Measurements from ENCODE around the gene PHF12. TPM values are rescaled to one million over a fixed set of nuclear protein-coding genes. Genes with fewer than 3 reads are reported as not detected.

The PHF12 gene
- total RNA-seq, 1 experiment from 2014 or later: 79.1 TPM

DNA sequence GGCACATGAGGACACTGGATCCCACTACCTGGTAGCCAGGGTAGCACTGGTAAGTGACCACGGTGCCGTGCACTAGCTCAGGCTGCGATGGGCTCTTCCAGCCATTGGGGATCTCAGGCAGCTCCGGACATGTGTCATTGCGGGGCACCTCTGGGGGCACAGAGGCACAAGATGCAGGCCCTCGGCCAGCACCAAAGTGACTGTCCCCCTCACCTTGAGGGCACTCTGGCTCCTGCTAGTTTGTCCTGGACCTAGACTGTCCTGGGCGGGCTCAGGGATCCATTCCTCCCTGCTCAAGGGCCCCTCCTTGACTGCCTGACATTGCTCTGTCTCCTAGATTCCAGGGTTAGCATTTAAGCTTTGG is 6.7 kb upstream of the PHF12 start:
- in situ Hi-C loops (cut with HindIII; ENCODE audit: low pct_unique_long_range_greater_than_20kb, low sequenced_read_pairs): no loop called here

DNA sequence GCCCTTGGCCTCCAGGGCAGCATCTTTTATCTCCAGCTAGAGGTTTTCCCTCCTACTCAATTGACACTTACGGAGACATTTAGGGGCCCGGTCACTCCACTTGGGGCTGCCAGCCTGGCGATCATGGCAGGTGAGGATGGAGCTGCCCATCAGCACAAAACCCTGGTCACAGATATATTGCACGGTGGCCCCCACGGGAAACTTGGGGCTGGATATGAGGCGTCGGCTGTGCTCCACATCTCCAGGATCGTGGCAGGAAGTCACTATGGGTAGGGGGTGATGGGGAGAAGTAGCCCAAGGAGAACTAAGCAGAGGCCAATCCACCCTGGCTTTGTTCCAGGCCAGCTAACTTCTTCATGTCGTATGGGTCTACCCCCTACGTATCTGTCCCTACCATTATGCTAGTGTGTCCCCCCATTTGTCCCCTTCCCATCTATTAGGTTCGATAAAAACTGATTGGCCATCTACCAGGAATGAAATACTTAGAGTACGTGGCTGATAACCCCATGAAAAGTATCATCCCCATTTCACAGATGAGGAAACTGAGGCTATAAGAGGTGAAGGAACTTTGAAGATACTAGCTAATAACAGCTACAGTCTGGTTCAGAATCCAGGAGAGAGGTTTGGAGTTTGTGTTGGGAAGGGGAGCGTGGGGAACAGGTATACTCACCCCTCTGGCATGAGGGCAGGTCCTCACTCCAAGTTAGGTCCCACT is 6.1 kb upstream of the PHF12 start:
- intact Hi-C loops (cut with micrococcal nuclease; ENCODE audit: unreplicated experiment): no loop called here

More for the DNA sequence above, 6.7 kb upstream of the PHF12 start:
- TF ChIP-seq POLR2AphosphoS5 (IDR thresholded peaks at IDR 0.05; ENCODE audit: low read depth, low read length) (no peak), SIN3A (IDR thresholded peaks at IDR 0.05; ENCODE audit: borderline replicate concordance, insufficient read depth, low read depth, low read length) (no peak), TCF7L2 (IDR thresholded peaks at IDR 0.05; ENCODE audit: low read depth, low read length) (no peak)
- TF ChIP-seq, protein P1, sequence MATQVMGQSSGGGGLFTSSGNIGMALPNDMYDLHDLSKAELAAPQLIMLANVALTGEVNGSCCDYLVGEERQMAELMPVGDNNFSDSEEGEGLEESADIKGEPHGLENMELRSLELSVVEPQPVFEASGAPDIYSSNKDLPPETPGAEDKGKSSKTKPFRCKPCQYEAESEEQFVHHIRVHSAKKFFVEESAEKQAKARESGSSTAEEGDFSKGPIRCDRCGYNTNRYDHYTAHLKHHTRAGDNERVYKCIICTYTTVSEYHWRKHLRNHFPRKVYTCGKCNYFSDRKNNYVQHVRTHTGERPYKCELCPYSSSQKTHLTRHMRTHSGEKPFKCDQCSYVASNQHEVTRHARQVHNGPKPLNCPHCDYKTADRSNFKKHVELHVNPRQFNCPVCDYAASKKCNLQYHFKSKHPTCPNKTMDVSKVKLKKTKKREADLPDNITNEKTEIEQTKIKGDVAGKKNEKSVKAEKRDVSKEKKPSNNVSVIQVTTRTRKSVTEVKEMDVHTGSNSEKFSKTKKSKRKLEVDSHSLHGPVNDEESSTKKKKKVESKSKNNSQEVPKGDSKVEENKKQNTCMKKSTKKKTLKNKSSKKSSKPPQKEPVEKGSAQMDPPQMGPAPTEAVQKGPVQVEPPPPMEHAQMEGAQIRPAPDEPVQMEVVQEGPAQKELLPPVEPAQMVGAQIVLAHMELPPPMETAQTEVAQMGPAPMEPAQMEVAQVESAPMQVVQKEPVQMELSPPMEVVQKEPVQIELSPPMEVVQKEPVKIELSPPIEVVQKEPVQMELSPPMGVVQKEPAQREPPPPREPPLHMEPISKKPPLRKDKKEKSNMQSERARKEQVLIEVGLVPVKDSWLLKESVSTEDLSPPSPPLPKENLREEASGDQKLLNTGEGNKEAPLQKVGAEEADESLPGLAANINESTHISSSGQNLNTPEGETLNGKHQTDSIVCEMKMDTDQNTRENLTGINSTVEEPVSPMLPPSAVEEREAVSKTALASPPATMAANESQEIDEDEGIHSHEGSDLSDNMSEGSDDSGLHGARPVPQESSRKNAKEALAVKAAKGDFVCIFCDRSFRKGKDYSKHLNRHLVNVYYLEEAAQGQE (IDR thresholded peaks at IDR 0.05; ENCODE audit: insufficient read depth in 1 of 2, low read depth in 2 of 2, low read length in 1 of 2): no peak
- TF ChIP-seq, protein P2, sequence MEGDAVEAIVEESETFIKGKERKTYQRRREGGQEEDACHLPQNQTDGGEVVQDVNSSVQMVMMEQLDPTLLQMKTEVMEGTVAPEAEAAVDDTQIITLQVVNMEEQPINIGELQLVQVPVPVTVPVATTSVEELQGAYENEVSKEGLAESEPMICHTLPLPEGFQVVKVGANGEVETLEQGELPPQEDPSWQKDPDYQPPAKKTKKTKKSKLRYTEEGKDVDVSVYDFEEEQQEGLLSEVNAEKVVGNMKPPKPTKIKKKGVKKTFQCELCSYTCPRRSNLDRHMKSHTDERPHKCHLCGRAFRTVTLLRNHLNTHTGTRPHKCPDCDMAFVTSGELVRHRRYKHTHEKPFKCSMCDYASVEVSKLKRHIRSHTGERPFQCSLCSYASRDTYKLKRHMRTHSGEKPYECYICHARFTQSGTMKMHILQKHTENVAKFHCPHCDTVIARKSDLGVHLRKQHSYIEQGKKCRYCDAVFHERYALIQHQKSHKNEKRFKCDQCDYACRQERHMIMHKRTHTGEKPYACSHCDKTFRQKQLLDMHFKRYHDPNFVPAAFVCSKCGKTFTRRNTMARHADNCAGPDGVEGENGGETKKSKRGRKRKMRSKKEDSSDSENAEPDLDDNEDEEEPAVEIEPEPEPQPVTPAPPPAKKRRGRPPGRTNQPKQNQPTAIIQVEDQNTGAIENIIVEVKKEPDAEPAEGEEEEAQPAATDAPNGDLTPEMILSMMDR (IDR thresholded peaks at IDR 0.05): no peak
- H3K27me3 ChIP-seq (ENCODE audit: control insufficient read depth, insufficient read depth, low read length): no peaks in the 10 kb centered on the region
- peaks cover 2% of the 10 kb centered on the region; the same call in 1 of the 2 replicates for H3K4me1 ChIP-seq (ENCODE audit: control insufficient read depth, insufficient read depth, low read length)
- ATAC-seq (no peak), DNase-seq (ENCODE audit: low read depth, low spot score) (no peak)
- H3K9me3 ChIP-seq (ENCODE audit: control insufficient read depth, insufficient read depth, low read depth, low read length): no peaks in the 10 kb centered on the region
- POLR2A ChIA-PET: interaction anchor here (0.6 kb wide), 1 partner anchor 134 kb away, joined by 6 read pairs; no protein-coding TSS in a partner anchor
- H3K36me3 ChIP-seq (ENCODE audit: control insufficient read depth, insufficient read depth, low read length): no peaks in the 10 kb centered on the region
- intact Hi-C loops (cut with micrococcal nuclease; ENCODE audit: unreplicated experiment): no loop called here
- H3K4me3 ChIP-seq (ENCODE audit: low read depth in 2 of 2, low read length in 2 of 2): no peak overlapping the region
- CTCF ChIA-PET: no interaction called here
- no peak overlapping the region for H3K27ac ChIP-seq (ENCODE audit: low read length)
- BruUV-seq (replicated peaks): no TSS peak

More for the DNA sequence above, 6.1 kb upstream of the PHF12 start:
- BruUV-seq (replicated peaks): no TSS peak
- ATAC-seq: no peak
- TF ChIP-seq, protein P1 (IDR thresholded peaks at IDR 0.05; ENCODE audit: insufficient read depth in 1 of 2, low read depth in 2 of 2, low read length in 1 of 2): no peak
- TF ChIP-seq, protein P2 (IDR thresholded peaks at IDR 0.05): no peak
- no peak for TF ChIP-seq TCF7L2 (IDR thresholded peaks at IDR 0.05; ENCODE audit: low read depth, low read length)
- no peak for TF ChIP-seq SIN3A (IDR thresholded peaks at IDR 0.05; ENCODE audit: borderline replicate concordance, insufficient read depth, low read depth, low read length)
- TF ChIP-seq POLR2AphosphoS5 (IDR thresholded peaks at IDR 0.05; ENCODE audit: low read depth, low read length): no peak
- Histone ChIP-seq H3K27me3 (ENCODE audit: control insufficient read depth, insufficient read depth, low read length) (no peaks in the 10 kb centered on the region), H3K4me3 (ENCODE audit: low read depth in 2 of 2, low read length in 2 of 2) (no peak overlapping the region), H3K9me3 (ENCODE audit: control insufficient read depth, insufficient read depth, low read depth, low read length) (no peaks in the 10 kb centered on the region), H3K36me3 (ENCODE audit: control insufficient read depth, insufficient read depth, low read length) (no peaks in the 10 kb centered on the region), H3K4me1 (ENCODE audit: control insufficient read depth, insufficient read depth, low read length) (peaks cover 6% of the 10 kb centered on the region; the same call in 1 of the 2 replicates), H3K27ac (ENCODE audit: low read length) (no peak overlapping the region)
- in situ Hi-C loops (cut with HindIII; ENCODE audit: low pct_unique_long_range_greater_than_20kb, low sequenced_read_pairs): no loop called here
- POLR2A ChIA-PET: interaction anchor here (0.6 kb wide), 1 partner anchor 1924 kb away, joined by 6 read pairs; no protein-coding TSS in a partner anchor
- DNase-seq (ENCODE audit: low read depth, low spot score): no peak
- CTCF ChIA-PET: no interaction called here
